RWPE1 (cell line): ENCODE results near the gene TMEM167A.

Experiments
- CTCF ChIA-PET: fragments of 350-600 bp; sonication (Branson Sonifier 250); formaldehyde crosslinking; extraction: SDS; loops from one replicate; lab custom pipeline; 2021; lab: Yijun Ruan, JAX
- POLR2A ChIA-PET: fragments of 400-600 bp; formaldehyde crosslinking; extraction: SDS; loops from one replicate; lab custom pipeline; 2020; ENCODE audit warnings: antibody characterized with exemption; ENCODE audit not compliant: low non-redundant PET; lab: Yijun Ruan, JAX
- DNase-seq: peaks from one replicate; pipeline ENCODE4 v3.0.0; 2012; ENCODE audit warnings: low spot score
- H3K27ac ChIP-seq: fragments of 450-650 bp; 2 replicates; pipeline ENCODE4 v1.5.1; 2017
- TF ChIP-seq, protein P1 (sequence below): fragments of 450-650 bp; conservative IDR thresholded peaks from 2 replicates; pipeline ENCODE4 v1.5.1; 2017; ENCODE audit warnings: low read depth, mild to moderate bottlenecking

Gene TMEM167A

DNA sequence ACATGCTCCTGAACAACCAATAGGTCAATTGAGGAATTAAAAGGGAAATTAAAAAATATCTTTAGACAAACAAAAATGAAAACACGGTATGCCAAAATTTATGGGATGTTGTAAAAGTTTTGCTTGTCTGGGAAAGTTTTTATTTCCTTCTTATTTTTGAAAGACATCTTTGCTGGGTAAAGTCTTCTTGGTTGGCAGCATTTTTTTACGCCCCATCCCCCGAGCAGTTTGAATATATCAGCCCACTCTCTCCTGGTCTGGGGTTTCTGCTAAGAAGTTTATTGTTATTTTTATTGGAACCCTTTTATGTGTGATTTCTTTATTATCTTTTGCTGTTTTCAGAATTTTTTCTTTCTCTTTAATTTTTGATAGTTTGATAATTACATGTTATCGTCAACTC is 16.5 kb upstream of the TMEM167A start:
- POLR2A ChIA-PET = no interaction called here
- CTCF ChIA-PET = interaction anchor here (0.6 kb wide), 1 partner anchor 167 kb away, joined by 4 read pairs; no protein-coding TSS in a partner anchor

DNA sequence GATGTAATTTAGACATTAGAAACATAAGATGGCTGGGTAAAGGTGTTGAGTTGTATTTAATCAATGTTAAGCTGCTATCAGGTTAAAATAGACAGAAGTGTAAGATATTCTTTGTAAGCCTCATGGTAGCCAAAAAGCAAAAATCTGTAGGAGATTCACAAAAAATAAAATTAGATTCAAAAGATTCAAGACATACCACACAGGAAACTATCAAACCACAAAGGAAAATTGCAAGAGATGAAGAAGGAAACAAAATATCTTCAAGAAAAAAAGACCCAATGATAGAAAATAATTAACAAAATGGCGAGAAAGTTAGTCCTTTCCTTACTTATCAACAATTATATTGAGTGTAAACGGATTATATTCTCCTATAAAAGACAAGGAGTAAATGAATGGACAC is 15.4 kb upstream of the TMEM167A start:
- TF ChIP-seq, protein P1, sequence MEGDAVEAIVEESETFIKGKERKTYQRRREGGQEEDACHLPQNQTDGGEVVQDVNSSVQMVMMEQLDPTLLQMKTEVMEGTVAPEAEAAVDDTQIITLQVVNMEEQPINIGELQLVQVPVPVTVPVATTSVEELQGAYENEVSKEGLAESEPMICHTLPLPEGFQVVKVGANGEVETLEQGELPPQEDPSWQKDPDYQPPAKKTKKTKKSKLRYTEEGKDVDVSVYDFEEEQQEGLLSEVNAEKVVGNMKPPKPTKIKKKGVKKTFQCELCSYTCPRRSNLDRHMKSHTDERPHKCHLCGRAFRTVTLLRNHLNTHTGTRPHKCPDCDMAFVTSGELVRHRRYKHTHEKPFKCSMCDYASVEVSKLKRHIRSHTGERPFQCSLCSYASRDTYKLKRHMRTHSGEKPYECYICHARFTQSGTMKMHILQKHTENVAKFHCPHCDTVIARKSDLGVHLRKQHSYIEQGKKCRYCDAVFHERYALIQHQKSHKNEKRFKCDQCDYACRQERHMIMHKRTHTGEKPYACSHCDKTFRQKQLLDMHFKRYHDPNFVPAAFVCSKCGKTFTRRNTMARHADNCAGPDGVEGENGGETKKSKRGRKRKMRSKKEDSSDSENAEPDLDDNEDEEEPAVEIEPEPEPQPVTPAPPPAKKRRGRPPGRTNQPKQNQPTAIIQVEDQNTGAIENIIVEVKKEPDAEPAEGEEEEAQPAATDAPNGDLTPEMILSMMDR = no peak
- H3K27ac ChIP-seq = no peak overlapping the region
- no peak for DNase-seq
- POLR2A ChIA-PET = no interaction called here
- CTCF ChIA-PET = no interaction called here

More for the DNA sequence above, 16.5 kb upstream of the TMEM167A start:
- TF ChIP-seq, protein P1 = no peak
- H3K27ac ChIP-seq = no peak overlapping the region
- DNase-seq = no peak

DNA sequence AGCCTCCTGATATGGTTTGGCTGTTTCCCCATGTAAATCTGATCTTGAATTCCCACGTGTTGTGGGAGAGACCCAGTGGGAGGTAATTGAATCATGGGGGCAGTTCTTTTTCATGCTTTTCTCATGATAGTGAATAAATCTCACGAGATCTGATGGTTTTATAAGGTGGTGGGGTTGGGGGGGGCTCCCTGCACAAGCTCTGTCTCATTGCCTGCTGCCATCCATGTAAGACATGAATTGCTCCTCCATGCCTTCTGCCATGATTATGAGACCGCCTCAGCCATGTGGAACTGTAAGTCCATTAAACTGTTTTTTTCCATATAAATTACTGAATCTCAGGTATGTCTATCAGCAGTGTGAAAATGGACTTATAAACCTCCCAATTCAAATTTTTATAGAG is 13.0 kb upstream of the TMEM167A start:
- POLR2A ChIA-PET = no interaction called here
- CTCF ChIA-PET = interaction anchor here (0.7 to 1.2 kb wide), 2 partner anchors 16 to 518 kb away, joined by 4 read pairs; no protein-coding TSS in a partner anchor
- DNase-seq = no peak
- H3K27ac ChIP-seq = no peak overlapping the region
- TF ChIP-seq, protein P1 = no peak

DNA sequence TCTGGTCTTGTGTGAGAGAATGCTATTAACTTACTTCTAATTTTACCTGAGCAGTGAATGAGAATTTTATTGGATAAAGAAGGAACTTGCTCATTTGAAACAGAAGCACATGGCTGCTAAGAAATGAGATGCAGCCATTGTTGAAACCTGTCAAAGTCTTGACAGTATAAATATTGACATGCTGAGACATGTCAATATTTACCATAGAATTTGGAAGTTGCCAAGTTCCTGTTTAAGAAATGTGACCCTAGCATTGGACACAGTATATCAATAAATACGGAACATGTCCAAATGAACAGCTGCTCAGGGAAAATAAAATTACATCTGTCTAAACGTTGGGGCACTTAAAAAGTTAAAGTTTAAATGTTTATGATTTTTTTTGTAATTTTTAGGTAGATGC is 7.9 kb upstream of the TMEM167A start:
- ChIA-PET CTCF (interaction anchor here (0.6 to 1.0 kb wide), 2 partner anchors 388 to 418 kb away, joined by 3 read pairs; no protein-coding TSS in a partner anchor), POLR2A (no interaction called here)
- no peak overlapping the region for H3K27ac ChIP-seq
- DNase-seq = no peak
- TF ChIP-seq, protein P1 = no peak

DNA sequence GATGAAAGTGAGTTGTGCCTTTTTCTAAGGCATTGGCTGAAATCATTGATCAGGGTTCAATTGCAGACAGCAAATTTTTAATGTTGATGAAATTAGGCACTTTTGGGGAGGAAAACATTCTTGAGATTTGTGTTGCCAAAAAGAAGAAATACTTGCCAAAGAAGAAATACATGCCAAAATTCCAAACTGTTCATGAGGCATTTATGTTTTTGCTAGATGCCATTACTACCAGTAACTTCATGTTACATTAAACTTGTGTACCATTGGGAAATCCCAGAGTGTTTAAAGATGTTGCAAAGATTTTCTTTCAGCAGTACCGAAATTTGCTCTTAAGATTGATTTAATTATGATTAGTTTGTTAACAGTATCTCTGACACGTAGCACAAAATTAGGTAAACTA is 7.1 kb upstream of the TMEM167A start:
- H3K27ac ChIP-seq = no peak overlapping the region
- no peak for DNase-seq
- ChIA-PET CTCF (interaction anchor here (0.6 kb wide), 1 partner anchor 419 kb away, joined by 3 read pairs; no protein-coding TSS in a partner anchor), POLR2A (no interaction called here)
- TF ChIP-seq, protein P1 = no peak

DNA sequence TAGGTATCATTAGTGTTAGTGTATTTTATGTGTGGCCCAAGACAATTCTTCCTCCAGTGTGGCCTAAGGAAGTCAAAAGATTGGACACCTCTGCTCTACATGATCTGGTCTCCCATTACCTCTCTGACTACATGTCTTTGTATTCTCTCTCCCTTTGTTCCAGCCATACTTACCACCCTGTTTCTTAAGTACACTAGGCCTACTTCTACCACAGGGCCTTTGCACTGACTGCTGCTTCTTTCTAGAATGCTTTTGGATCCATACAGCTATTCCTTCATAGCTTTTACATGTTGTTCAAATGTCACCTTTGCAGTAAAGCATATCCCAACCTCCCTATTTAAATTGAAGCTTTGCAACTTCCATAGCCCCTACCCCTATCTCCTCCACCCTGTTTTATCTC is 5.6 kb upstream of the TMEM167A start:
- TF ChIP-seq, protein P1 = no peak
- POLR2A ChIA-PET = no interaction called here
- no peak overlapping the region for H3K27ac ChIP-seq
- DNase-seq = no peak
- CTCF ChIA-PET = no interaction called here
